Measurements from ENCODE around the gene SH3PXD2A.

GRCh38 chr10:103855424-103855823, at the start of gene SH3PXD2A:
- TF ChIP-seq POLR2A (IDR thresholded peaks at IDR 0.05; ENCODE audit: low read length) (no peak), GATA1 (IDR thresholded peaks at IDR 0.05; ENCODE audit: low read depth, low read length) (no peak)
